Skeletal muscle tissue (tissue), 4 donors: ENCODE measurements around the gene FABP3. TPM values are rescaled to one million over a fixed set of nuclear protein-coding genes. Genes with fewer than 3 reads are reported as not detected.

Source experiments
- H3K27ac ChIP-seq: one replicate; pipeline ENCODE4 v1.7.0; 2013; ENCODE audit warnings: mild to moderate bottlenecking, low read depth, low read length, inconsistent platforms
- H3K27me3 ChIP-seq, 3 donors: one replicate each; pipeline ENCODE4 v1.7.0; 2013; ENCODE audit warnings: low read length in 3 of 3; ENCODE audit not compliant: control insufficient read depth in 3 of 3, insufficient read depth in 3 of 3
- H3K36me3 ChIP-seq, 3 donors: one replicate each; pipeline ENCODE4 v1.7.0; 2013; ENCODE audit warnings: low read length in 3 of 3; ENCODE audit not compliant: control insufficient read depth in 3 of 3, insufficient read depth in 3 of 3
- H3K4me1 ChIP-seq, 3 donors: one replicate each; pipeline ENCODE4 v1.7.0; 2013; ENCODE audit warnings: low read length in 3 of 3, mild to moderate bottlenecking in 3 of 3; ENCODE audit not compliant: control insufficient read depth in 3 of 3, insufficient read depth in 3 of 3
- H3K4me3 ChIP-seq, 3 donors: one replicate each; pipeline ENCODE4 v1.7.0; 2013; ENCODE audit warnings: low read length in 3 of 3
- H3K9ac ChIP-seq, 3 donors: one replicate each; pipeline ENCODE4 v1.7.0; 2013; ENCODE audit warnings: low read length in 3 of 3, mild to moderate bottlenecking in 3 of 3, moderate library complexity in 2 of 3, low read depth in 1 of 3
- H3K9me3 ChIP-seq, 3 donors: one replicate each; pipeline ENCODE4 v1.7.0; 2013; ENCODE audit warnings: low read length in 3 of 3; ENCODE audit not compliant: control insufficient read depth in 3 of 3
- total RNA-seq: library from RNA; depleted of rRNA; stranded (reverse); fragments of >200 nt; gene quantifications from one replicate; pipeline ENCODE4 v1.2.3, GENCODE V29; 2014
- donor health status: Osteomylitis.

FABP3 gene
- total RNA-seq = 201 TPM

- Histone ChIP-seq H3K27ac (peak within 1 kb of the TSS; percentile 97), H3K9ac (peak within 1 kb of the TSS; percentile 93 to 98 (median 98)), H3K4me3 (peak within 1 kb of the TSS; percentile 86 to 99 (median 92)), H3K36me3 (peaks cover 2 to 31% (median 3%) of the 10 kb centered on the region in 3 donors), H3K9me3 (no peaks in the 10 kb centered on the region), H3K27me3 (no peaks in the 10 kb centered on the region), H3K4me1 (peaks cover 40 to 63% (median 58%) of the 10 kb centered on the region in 3 donors)
These were observed at the start of gene FABP3 for GRCh38 chr1:31373056-31373896. Gene FABP3 (minus strand): TSS chr1:31373076. CDS start chr1:31373014, 62 bp downstream.

- Histone ChIP-seq H3K9me3 (no peaks in the 10 kb centered on the region), H3K27me3 (no peaks in the 10 kb centered on the region), H3K27ac (peak overlapping the region; percentile 90), H3K9ac (peak overlapping the region in 1 of 3 donors; percentile 50), H3K36me3 (peaks cover 0 to 4% (median under 1%) of the 10 kb centered on the region in 3 donors), H3K4me1 (peaks cover 9 to 21% (median 16%) of the 10 kb centered on the region in 3 donors), H3K4me3 (no peak overlapping the region)
These were observed 48.6 kb upstream of the FABP3 start for GRCh38 chr1:31421371-31422040.

- Histone ChIP-seq H3K4me3 (no peak overlapping the region), H3K27me3 (no peaks in the 10 kb centered on the region), H3K36me3 (peaks cover 0 to 3% (median 0%) of the 10 kb centered on the region in 3 donors), H3K27ac (no peak overlapping the region), H3K9ac (no peak overlapping the region), H3K4me1 (peaks cover 12 to 21% (median 19%) of the 10 kb centered on the region in 3 donors), H3K9me3 (no peaks in the 10 kb centered on the region)
These were observed 47.8 kb upstream of the FABP3 start for GRCh38 chr1:31420716-31421115.

GRCh38 chr1:31418626-31419323 lies 45.9 kb upstream of the FABP3 start:
- Histone ChIP-seq H3K27me3 (peaks cover 0 to 5% (median 0%) of the 10 kb centered on the region in 3 donors), H3K9ac (no peak overlapping the region), H3K27ac (no peak overlapping the region), H3K36me3 (no peaks in the 10 kb centered on the region), H3K4me1 (peaks cover 15 to 31% (median 24%) of the 10 kb centered on the region in 3 donors), H3K9me3 (no peaks in the 10 kb centered on the region), H3K4me3 (no peak overlapping the region)

GRCh38 chr1:31417148-31417547 lies 44.3 kb upstream of the FABP3 start:
- Histone ChIP-seq H3K9ac (peak overlapping the region in 1 of 3 donors; percentile 3), H3K36me3 (no peaks in the 10 kb centered on the region), H3K27me3 (peaks cover 0 to 9% (median 2%) of the 10 kb centered on the region in 3 donors), H3K9me3 (no peaks in the 10 kb centered on the region), H3K27ac (no peak overlapping the region), H3K4me1 (peaks cover 6 to 32% (median 25%) of the 10 kb centered on the region in 3 donors), H3K4me3 (no peak overlapping the region)

GRCh38 chr1:31416101-31416736 lies 43.3 kb upstream of the FABP3 start:
- peaks cover 3 to 9% (median 3%) of the 10 kb centered on the region in 3 donors for H3K27me3 ChIP-seq
- H3K27ac ChIP-seq = no peak overlapping the region
- H3K9ac ChIP-seq = no peak overlapping the region
- H3K36me3 ChIP-seq = no peaks in the 10 kb centered on the region
- peaks cover 6 to 27% (median 19%) of the 10 kb centered on the region in 3 donors for H3K4me1 ChIP-seq
- no peak overlapping the region for H3K4me3 ChIP-seq
- no peaks in the 10 kb centered on the region for H3K9me3 ChIP-seq

- no peaks in the 10 kb centered on the region for H3K36me3 ChIP-seq
- no peaks in the 10 kb centered on the region for H3K9me3 ChIP-seq
- no peak overlapping the region for H3K4me3 ChIP-seq
- no peak overlapping the region for H3K27ac ChIP-seq
- peaks cover 6 to 26% (median 18%) of the 10 kb centered on the region in 3 donors for H3K4me1 ChIP-seq
- H3K27me3 ChIP-seq = peaks cover 3 to 9% (median 4%) of the 10 kb centered on the region in 3 donors
- H3K9ac ChIP-seq = no peak overlapping the region
These were observed 42.8 kb upstream of the FABP3 start for GRCh38 chr1:31415658-31416057.

- peak overlapping the region in 2 of 3 donors; percentile 36 to 87 for H3K4me3 ChIP-seq
- peaks cover 3 to 9% (median 4%) of the 10 kb centered on the region in 3 donors for H3K27me3 ChIP-seq
- H3K36me3 ChIP-seq = no peaks in the 10 kb centered on the region
- peaks cover 6 to 26% (median 18%) of the 10 kb centered on the region in 3 donors for H3K4me1 ChIP-seq
- H3K27ac ChIP-seq = peak overlapping the region; percentile 98
- peak overlapping the region in 2 of 3 donors; percentile 96 to 98 for H3K9ac ChIP-seq
- no peaks in the 10 kb centered on the region for H3K9me3 ChIP-seq
These were observed 42.1 kb upstream of the FABP3 start for GRCh38 chr1:31414980-31415370.

GRCh38 chr1:31413405-31414001 lies 40.6 kb upstream of the FABP3 start:
- Histone ChIP-seq H3K27me3 (peaks cover 3 to 9% (median 4%) of the 10 kb centered on the region in 3 donors), H3K9ac (peak overlapping the region; percentile 87 to 98 (median 96))

More at GRCh38 chr1:31413405-31414001, 40.6 kb upstream of the FABP3 start:
- H3K4me3 ChIP-seq = peak overlapping the region; percentile 72 to 93 (median 87)
- peaks cover 6 to 23% (median 15%) of the 10 kb centered on the region in 3 donors for H3K4me1 ChIP-seq
- H3K27ac ChIP-seq = peak overlapping the region; percentile 98
- no peaks in the 10 kb centered on the region for H3K9me3 ChIP-seq
- H3K36me3 ChIP-seq = no peaks in the 10 kb centered on the region
